Measurements from ENCODE around the gene TLE5.
A peak's percentile ranks its signal among the peaks of the same experiment; 100 is the strongest.
"Not testable (repeated sequence)": the region's sequence is repeated elsewhere in the genome, so short reads cannot be mapped to it uniquely, and the experiment has no call there.

Gene TLE5

DNA sequence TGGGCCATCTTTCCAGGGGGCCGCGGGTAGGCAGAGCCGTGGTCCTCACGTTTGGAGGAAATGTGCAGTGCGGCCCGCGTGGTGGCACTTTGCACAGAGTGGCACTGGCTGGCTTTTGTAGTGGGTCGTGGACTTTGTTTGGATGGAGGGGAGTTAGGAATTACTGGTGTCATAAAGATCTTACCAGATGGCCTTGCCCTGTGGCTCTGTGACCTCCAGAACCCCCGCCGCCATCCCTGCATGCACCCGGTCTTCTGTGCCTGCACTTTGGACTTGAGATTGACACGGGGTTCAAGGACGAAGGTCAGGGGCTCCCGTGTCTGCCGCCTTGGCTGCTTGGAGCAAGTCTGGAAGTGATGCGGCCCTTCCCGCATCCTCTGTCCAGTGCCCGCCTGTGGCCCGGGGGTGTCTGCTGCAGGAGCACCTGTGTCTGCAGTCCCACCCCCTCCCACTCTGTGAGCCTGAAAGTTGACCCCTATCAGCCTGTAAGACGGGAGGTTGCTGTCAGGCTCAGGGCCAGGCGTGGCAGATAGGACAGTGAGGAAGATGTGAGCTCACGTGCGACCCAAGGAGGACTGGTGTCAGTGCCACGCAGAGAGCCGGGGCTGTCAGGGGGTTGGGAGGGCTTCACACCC is 34.1 kb upstream of the TLE5 start:
- DNase-seq, result no peak

DNA sequence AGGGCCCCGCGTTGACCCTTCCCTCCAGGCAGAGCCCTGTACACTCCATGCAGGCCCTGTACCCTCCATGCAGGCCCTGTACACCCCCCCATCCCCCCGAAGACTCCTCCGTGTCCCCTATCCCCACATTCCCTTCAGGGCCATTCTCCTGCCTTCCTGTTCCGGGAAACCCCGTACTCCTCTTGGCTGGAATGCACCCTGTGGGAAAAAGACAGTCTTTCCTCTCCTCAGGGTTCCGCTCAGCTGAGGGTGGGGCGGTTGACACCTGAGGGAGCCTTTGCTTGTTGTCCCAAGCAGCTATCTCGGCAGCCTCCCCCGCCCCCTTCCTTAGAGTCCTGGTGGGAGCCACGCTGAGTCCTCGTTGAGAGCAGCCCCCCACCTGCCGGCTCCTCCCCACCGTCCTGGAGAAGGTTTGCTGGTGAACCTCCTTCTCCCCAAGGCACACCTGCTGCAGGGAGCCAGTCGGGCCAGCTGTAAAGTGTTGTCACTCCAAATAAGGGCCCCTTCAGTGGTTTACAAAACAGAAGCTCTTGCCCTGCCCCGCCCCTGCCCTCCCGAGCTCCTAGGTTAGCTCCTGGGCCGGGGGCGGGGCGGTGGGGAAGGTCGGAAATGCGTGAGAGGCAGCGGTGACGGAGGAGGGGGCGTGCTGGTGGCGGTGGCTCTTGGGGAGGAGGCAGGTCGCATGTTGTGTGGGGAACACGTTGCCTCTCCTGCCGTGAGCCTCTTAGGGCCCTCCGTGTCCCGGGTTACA is 33.3 kb upstream of the TLE5 start:
- DNase-seq, result no peak

DNA sequence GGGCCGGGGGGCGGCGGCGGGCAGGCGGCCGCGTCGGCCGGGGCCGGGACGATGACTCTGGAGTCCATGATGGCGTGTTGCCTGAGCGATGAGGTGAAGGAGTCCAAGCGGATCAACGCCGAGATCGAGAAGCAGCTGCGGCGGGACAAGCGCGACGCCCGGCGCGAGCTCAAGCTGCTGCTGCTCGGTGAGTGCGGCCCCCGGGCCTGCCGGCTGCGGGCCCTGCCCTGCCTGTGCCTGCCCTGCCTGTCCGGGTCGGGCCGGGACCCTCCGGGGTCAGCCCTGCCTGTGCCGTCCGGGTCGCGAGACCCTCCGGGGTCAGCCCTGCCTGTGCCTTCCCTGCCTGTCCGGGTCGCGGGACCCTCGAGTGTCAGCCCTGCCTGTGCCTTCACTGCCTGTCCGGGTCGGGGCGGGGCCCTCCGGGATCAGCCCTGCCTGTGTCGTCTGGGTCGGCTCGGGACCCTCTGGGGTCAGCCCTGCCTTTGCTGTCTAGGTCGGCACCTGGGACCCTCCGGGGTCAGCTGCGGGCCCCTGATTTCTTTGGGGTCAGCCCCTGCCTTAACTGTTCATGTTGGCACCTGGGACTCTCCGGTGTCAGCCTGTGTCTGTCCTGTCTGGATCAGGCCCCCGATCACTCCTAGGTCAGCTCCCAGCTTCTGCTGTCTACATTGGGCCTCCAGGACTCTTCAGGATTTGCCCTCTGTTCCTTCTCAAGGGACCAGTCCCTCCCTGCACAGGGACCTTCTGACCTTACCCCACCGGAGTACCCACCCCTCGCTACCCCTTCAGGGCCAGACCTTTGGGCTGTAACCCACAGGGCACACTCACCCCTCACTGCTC is 32.5 kb upstream of the TLE5 start:
- DNase-seq, result peak; percentile 38

DNA sequence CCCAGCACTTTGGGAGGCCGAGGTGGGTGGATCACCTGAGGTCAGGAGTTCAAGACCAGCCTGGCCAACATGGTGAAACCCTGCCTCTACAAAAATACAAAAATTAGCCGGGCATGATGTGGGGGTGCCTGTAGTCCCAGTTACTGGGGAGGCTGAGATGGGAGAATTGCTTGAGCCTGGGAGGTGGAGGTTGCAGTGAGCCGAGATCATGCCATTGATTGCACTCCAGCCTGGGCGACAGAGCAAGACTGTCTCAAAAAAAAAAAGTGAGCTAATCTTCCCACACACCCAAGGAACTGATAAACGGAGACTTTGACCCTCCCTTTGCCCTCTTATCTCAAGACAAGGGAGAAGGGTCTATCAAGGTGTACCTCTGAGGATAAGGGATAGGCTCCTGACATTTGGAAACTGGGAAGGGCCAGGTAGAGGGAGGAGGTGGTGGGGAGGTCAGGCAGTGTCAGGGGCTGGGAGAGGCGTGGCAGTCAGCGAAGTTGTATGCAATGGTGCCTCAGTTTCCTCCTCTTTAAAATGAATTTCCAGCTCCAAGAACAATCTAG is 27.1 kb upstream of the TLE5 start:
- not testable (repeated sequence) for DNase-seq

DNA sequence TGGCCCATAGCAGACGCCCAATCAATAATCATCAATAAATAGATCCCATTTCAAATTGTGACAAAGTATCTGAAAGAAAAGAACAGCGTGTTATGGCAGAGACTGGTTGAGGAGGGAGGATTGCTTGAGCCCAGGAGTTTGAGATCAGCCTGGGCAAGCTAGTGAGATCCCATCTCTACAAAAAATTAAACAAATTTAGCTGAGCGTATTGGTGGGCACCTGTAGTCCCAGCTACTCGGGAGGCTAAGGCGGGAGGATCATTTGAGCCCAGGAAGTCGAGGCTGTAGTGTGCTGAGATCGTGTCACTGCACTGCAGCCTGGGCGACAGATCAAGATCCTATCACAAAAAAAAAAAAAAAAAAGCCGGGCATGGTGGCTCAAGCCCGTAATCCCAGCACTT is 25.5 kb upstream of the TLE5 start:
- no peak for DNase-seq

DNA sequence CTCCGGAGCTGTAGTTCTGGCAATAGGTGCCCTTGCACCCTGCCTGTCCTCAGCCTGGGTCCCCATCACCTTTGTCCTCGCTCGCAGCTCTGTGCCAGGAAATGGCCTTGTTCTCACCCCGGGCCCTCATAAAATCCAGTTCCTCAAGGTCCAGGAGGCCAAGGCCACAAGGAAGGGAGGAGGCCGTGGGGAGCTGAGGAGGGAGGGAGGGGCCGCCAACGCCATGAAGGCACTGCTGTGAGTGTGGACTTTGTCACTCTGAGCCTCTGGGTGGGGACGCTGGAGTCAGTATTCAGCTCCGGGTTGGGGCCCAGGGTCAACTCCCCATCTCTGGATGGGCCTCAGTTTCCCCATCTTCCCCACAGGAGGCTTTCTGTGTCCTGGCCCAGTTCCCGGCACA is 22.6 kb upstream of the TLE5 start:
- peak; percentile 16 for DNase-seq

DNA sequence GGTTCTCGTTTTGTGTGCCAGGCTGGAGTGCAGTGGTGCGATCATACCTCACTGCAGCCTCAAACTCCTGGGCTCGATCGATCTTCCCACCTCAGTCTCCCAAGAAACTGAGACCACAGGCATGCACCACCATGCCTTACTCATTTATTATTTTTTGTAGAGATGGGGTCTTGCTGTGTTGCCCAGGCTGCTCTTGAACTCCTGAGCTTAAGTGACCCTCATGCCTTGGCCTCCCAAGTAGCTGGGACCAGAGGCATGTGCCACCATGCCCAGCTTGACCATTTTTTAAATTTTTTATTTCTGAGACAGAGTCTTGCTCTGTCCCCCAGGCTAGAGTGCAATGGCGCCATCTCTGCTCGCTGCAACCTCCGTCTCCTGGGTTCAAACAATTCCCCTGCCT is 21.7 kb upstream of the TLE5 start:
- no peak for DNase-seq

DNA sequence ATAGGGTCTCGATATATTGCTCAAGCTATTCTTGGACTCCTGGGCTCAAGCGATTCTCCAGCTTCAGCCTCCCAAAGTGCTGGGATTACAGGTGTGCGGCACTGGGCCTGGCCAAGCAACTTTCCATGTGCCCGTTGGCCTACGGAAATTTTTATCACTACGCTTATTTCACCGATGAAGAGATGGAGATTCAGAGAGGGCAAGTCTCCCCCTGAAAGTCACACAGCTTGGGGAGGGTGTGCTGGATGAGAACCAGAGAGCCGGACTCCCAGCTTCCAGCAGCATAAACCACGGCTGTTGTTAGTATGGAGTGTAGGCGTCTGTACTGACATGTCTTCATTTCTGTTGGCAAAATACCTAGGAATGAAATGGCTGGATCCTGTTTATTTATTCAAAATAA is 20.0 kb upstream of the TLE5 start:
- DNase-seq, result no peak

DNA sequence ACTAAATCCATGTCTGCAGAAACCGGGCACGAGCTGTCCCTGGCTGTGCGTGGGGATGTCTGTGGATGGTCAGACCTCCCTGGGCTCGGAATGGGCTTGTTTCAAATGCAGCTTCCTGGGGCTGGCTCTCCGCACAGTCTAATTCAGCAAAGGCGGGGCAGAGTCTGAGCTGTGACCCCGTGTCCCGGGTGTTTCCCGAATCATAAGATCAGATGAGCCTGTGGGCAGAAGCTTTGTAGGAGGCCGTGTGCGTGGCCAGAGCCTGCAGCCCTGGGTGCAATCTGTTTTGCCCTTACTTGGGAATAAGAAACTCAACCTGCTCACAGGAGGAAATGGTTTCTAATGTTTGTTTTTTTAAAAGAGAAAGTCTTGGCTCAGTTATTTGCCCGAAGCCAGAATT is 18.0 kb upstream of the TLE5 start:
- DNase-seq, result no peak

DNA sequence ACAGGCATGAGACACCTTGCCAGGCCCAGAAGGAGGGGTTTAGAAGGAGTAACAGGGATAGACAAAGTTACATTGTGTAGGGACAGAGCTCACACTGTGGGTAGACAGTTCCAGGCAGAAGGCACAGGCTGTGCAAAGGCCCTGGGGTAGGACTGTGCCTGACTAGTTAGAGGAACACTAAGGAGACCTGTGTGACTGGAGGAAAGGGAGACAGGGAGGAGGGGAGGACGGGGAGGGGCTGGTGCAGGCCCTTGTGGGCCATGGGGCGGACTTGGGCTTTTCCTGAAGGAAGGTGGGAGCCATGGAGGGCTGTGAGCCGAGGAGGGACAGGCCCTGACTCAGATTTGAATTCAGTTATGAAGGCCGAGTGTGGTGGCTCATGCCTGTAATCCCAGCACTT is 17.3 kb upstream of the TLE5 start:
- DNase-seq, result no peak

DNA sequence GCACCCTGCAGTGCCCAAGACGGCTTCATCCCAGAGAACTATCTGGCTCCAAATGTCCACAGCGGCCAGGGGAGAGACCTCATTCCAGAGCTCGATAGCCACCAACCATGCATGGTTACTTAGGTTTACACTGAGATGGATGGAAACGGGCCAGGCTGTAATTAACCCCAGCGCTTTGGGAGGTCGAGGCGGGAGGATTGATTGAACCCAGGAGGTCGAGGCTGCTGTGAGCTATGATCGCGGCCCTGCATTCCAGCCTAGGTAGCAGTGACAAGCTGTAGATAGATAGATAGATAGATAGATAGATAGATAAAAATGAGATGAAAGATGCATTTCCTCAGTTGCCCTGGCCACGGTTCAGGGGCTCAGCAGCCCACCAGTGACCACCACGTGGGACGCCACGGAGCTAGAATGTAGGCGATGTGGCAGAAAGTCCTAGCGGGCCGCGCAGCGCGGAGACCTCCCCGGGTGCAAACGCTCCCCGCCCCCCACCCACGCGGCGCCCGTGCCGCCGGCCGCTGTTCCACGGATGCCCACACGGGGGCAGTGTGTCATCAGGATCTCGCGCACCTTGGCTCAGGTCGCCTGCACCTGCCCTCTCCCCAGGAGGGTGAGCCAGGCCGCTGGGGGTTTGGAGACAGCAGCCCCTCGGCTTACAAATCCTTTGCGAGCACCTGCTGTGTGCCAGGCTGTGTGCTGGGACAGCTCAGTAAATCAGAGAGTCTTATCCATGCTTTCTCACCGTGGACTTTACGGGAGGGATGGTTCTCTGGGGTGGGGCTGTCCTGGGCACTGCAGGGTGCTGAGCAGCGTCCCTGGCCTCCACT is 13.5 kb upstream of the TLE5 start:
- peak; percentile 44 for DNase-seq

DNA sequence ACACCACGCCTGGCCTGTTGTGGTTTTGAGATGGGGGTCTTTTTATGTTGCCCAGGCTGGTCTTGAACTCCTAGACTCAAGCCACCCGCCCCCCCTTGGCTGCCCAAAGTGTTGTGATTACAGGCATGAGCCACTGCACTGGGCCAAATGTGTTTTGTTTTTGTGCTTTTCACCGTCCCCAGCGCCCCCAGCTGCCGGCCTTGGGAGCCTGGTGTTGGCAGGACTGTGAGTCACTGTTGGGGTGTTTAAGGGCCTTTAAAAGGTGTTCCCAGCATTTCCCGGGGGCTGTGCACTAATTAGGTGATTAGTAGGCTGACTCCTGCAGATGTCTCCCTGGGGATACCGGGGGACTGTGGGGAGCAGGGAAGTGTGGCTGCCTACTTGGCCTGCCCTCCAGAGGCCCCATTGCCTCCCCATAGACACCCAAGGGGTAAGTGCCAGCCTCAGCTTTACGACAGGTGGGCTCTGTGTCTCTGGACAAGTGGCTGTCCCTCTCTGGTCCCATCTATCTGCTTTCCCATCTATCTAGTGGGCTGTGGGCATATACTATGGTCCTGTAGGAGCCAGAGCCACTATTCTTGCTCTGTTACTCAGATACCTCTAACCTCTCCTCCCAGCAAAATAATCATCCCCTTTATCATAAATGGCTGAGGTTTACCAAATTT is 11.8 kb upstream of the TLE5 start:
- DNase-seq, result no peak

DNA sequence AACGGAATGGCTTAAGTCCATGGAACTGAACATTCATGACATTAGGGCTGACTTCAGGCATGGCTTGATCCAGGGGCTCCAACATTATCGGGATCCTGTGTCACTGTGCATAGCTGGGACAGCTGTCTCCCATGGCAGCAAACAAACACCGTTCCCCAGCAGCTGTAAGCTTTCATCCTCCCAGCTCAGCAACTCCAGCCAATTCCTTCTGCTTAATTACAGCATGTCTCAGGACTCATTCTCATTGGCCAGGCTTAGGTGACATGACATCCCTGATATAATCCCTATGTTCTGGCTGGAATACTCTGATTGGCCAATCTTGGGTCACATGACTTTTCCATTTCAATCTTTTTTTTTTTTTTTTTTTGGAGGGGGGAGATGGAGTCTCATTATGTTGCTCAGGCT is 10.9 kb upstream of the TLE5 start:
- DNase-seq, result peak; percentile 67

DNA sequence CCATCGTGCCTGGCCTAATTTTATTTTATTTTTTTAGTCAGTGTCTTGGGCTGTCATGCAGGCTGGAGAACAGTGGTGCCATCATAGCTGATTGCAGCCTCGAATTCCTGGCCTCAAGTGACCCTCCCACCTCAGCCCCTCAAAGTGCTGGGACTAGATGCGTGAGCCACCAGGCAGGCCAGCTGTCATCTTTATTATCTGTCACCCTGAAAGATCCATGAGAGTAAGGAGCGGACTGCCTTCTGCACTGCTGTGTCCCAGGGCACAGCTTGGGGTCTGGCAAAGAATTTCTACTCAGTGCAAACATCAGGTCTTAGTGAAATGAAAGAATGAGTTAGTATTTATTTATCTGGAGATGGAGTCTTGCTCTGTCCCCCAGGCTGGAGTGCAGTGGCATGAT is 9.5 kb upstream of the TLE5 start:
- DNase-seq, result peak; percentile 21

DNA sequence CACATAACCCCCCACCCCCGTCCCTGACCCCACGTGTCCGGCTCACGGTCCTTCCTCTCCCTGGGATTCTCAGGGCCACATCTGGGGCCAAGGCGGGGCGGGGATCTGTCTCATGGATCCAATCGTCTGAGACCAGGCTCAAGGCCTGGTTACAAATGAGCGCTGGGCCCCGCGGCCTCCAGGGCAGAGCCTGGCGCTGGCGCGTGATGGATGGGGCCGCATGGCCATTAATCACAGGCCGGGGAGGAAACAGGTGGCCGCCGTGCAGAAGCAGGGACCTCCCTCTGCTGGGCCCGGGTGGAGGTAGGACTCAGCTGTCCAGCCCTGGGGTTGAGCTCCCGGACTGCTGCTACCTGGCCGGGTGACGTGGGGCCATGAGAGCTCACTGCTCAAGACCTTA is 5.8 kb upstream of the TLE5 start:
- peak; percentile 52 for DNase-seq

DNA sequence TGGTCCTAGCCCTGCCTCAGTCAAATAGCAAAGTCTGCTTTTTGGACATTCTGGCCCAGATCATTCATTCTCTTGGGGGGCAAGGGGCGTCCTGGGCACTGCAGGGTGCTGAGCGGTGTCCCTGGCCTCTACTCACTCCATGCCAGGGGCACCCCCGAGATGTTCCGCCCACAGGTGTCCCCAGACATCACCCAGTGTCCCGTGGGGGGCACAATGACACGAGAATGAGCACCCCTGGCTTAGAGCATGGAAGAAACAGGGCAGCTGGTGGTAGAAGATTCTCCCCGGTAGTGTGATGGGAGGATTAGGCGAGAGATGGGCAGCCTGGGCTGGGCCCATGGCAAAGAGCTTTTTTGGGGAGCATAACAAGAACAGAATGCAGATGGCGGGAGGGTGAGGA is 5.3 kb upstream of the TLE5 start:
- no peak for DNase-seq

DNA sequence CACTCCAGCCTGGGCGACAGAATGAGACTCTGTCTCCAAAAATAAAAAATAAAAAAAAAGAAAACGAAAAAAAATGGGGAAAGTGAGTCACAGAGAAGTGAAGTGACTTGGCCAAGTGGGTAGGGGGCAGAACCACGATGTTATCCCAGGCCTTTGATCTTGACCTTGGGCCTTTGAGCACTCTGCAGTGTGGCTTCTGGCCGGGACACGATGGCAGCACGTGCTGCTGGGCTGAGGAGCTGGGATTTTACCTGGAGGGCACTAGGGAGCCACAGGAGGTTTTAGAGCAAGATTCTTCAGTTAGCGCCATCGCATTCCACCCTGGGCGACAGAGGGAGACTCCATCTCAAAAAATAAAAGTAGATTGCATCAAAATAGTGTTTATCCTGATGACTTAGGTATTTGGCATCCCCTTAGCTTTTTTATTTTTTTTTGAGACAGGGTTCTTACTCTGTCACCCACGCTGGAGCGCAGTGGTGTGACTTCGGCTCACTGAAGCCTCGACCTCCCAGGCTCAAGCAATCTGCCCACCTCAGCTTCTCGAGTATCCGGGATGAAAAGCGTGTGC is 4.3 kb upstream of the TLE5 start:
- no peak for DNase-seq

DNA sequence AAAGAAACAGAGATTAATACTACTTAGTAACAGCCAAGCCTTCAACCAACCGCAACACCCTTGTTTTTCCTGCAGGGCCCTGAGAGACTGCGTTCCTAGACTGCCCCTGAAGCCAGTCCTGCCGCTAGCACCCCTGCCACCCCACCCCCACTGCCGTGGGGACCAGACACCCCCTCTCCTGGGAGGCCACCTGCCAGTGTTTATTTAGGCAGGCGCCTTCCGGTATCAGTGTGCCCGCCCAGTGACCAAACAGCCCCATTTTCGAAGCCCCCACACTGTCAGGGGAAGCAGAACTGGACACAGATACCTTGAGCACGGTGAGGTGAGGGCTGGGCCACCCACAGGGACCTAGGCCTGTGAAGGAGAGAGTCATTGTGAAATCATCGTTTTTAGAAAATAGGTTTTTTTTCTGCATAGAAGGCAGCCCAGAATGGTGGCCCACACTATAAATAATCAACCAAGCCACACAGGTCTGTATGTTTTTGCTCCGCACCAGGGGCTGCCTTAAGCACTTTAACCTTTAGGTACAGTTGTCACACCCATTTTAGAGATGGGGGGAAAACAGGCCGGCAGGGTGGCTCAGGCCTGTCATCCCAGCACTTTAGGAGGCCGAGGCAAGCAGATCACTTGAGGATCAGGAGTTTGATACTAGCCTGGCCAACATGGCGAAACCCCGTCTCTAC is 3.5 kb upstream of the TLE5 start:
- peak; percentile 16 for DNase-seq

DNA sequence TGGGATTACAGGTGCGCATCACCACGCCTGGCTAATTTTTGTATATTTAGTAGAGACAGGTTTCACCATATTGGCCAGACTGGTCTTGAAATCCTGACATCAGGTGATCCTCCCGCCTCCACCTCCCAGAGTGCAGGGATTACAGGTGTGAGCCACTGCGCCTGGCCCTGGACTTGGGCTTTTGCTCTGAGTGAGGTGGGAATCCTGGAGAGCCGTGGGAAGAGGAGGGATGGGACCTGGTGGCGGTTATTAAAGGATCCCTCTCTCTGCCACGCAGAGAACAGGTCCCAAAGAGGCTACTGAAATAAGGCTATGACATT is 1.7 kb upstream of the TLE5 start:
- peak; percentile 22 for DNase-seq

DNA sequence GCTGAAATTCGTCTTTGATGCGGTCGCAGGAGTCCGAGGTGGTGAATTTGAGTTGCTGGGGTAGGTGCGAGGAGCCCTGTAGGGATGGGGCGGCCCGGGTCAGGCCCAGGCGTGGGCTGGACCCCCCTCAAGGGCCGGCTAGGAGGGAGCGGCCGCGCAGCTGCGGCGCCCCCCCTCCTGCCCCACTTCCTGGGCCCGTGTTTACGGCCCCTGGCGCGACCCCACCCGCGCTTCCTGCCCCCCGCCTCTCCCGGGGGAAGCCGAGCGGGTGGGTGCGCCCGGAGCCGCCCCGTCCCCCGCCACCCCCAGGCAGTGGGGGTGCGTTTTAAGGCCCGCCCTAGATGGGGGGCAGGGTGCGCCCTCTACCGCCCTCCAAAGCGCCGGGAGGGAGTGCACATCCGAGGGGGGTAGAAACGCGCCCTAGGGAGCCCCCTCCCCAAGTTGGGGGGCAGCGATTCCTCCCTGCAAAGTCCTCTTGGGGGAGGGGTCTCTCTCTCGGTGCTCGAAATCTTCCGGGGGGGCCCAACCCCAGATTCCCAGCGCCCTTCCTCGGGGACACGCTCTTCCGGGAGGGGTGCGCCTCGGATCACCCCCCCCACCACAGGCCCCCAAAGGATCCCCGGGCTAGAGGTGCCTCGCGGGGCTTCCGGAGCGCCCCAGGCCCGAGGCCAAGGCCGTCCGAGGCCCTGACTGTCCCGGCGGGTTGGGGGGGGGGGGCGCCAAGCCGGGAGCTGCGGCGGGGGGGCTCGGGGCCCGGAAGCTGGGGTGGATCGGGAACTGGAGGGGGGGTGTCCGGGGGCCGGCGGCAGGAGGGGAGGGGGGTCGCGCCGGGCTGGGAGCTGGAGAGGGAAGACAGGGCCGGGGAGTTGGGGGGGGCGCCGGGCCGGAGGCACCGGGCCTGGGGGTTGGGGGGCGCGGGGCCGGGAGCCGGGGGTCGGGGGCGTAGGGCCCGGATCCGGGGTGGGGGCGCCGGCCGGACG is 823 bp downstream of the TLE5 start:
- peak; percentile 62 for DNase-seq

Data from left hindlimb (tissue), 1 donor.